Right lobe of liver (tissue), 4 donors: ENCODE results near the gene SMIM13.

Experiments used
- POLR2A ChIP-seq: fragments of 450-650 bp; IDR thresholded peaks from one replicate; pipeline ENCODE4 v1.6.1; 2017; ENCODE audit warnings: antibody characterized with exemption, mild to moderate bottlenecking
- TF ChIP-seq, protein P1 (sequence below), 4 donors: fragments of 200-600 bp in 3 of 4; fragments of 450-650 bp in 1 of 4; IDR thresholded peaks; one replicate each; pipeline versions ENCODE4 v1.5.1 to v1.8.0; 2016 to 2022; ENCODE audit warnings: antibody characterized with exemption in 4 of 4, mild to moderate bottlenecking in 2 of 4
- donor health status: DM: no; HTN: no; CAD: no.
- donor health status: DM: no; HTN: no; CAD: no.
- donor health status: DM: no; HTN: yes; CAD: no.

GRCh38 chr6:11185204-11185842, 91.7 kb downstream of the SMIM13 start:
- TF ChIP-seq, protein P1, sequence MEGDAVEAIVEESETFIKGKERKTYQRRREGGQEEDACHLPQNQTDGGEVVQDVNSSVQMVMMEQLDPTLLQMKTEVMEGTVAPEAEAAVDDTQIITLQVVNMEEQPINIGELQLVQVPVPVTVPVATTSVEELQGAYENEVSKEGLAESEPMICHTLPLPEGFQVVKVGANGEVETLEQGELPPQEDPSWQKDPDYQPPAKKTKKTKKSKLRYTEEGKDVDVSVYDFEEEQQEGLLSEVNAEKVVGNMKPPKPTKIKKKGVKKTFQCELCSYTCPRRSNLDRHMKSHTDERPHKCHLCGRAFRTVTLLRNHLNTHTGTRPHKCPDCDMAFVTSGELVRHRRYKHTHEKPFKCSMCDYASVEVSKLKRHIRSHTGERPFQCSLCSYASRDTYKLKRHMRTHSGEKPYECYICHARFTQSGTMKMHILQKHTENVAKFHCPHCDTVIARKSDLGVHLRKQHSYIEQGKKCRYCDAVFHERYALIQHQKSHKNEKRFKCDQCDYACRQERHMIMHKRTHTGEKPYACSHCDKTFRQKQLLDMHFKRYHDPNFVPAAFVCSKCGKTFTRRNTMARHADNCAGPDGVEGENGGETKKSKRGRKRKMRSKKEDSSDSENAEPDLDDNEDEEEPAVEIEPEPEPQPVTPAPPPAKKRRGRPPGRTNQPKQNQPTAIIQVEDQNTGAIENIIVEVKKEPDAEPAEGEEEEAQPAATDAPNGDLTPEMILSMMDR (IDR thresholded peaks at IDR 0.05), result no peak
- no peak for TF ChIP-seq POLR2A
